Neural cell (in vitro differentiated cells): ENCODE measurements around the gene TACC3. TPM values are rescaled to one million over a fixed set of nuclear protein-coding genes. Genes with fewer than 3 reads are reported as not detected.

Source experiments
- H2AFZ ChIP-seq: fragments of 200-600, 300-800 bp; sonication (generic), shearing (Covaris generic); 2 replicates; pipeline ENCODE4 v1.6.0; 2014; ENCODE audit warnings: low read depth, mild to moderate bottlenecking, antibody characterized with exemption, low read length, moderate library complexity
- H3F3A ChIP-seq: fragments of 200-600 bp; shearing (Covaris generic); 2 replicates; pipeline ENCODE4 v1.6.1; 2016; ENCODE audit warnings: mild to moderate bottlenecking, moderate library complexity, mixed read lengths, antibody characterized with exemption, low read length; ENCODE audit not compliant: insufficient read depth, poor library complexity, severe bottlenecking
- H3K27ac ChIP-seq: fragments of 200-600, 300-800 bp; sonication (generic), shearing (Covaris generic); 2 replicates; pipeline ENCODE4 v1.5.1; 2014; ENCODE audit warnings: mild to moderate bottlenecking, low read length, moderate library complexity
- H3K27me3 ChIP-seq: fragments of 300-800, 200-600 bp; sonication (generic), shearing (Covaris generic); 2 replicates; pipeline ENCODE4 v1.6.0; 2014; ENCODE audit warnings: mild to moderate bottlenecking, low read depth, low read length, moderate library complexity; ENCODE audit not compliant: insufficient read depth
- H3K36me3 ChIP-seq: fragments of 300-800, 200-600 bp; sonication (generic), shearing (Covaris generic); 2 replicates; pipeline ENCODE4 v1.5.1; 2014; ENCODE audit warnings: mild to moderate bottlenecking, antibody characterized with exemption, low read length, moderate library complexity; ENCODE audit not compliant: insufficient read depth
- H3K4me2 ChIP-seq: fragments of 300-800, 200-600 bp; sonication (generic), shearing (Covaris generic); 2 replicates; pipeline ENCODE4 v1.6.0; 2014; ENCODE audit warnings: mild to moderate bottlenecking, low read length
- H3K4me3 ChIP-seq: fragments of 300-800, 200-600 bp; sonication (generic), shearing (Covaris generic); 2 replicates; pipeline ENCODE4 v1.5.1; 2014; ENCODE audit warnings: mild to moderate bottlenecking, low read length, moderate library complexity
- H3K79me2 ChIP-seq: fragments of 200-600 bp; shearing (Covaris generic); replicated peaks from 2 replicates; pipeline ENCODE4 v1.6.0; 2014; ENCODE audit warnings: mild to moderate bottlenecking, low read length, moderate library complexity; ENCODE audit not compliant: insufficient read depth
- H3K9ac ChIP-seq: fragments of 300-800, 200-600 bp; sonication (generic), shearing (Covaris generic); 2 replicates; pipeline ENCODE4 v1.6.1; 2016; ENCODE audit warnings: mild to moderate bottlenecking, low read length, mixed read lengths
- H3K9me2 ChIP-seq: fragments of 200-600 bp; shearing (Covaris generic); 2 replicates; pipeline ENCODE4 v1.6.1; 2016; ENCODE audit warnings: mild to moderate bottlenecking, low read length, mixed read lengths; ENCODE audit not compliant: insufficient read depth
- H3K9me3 ChIP-seq: fragments of 200-600, 300-800 bp; sonication (generic), shearing (Covaris generic); 2 replicates; pipeline ENCODE4 v1.6.1; 2016; ENCODE audit warnings: mild to moderate bottlenecking, mixed run types, low read length, moderate library complexity, mixed read lengths
- H4K20me1 ChIP-seq: fragments of 200-600 bp; shearing (Covaris generic); 2 replicates; pipeline ENCODE4 v1.6.1; 2016; ENCODE audit warnings: mild to moderate bottlenecking, mixed run types; ENCODE audit not compliant: insufficient read depth
- EP300 ChIP-seq: fragments of 450-650 bp; conservative IDR thresholded peaks from 2 replicates; pipeline ENCODE4 v1.6.1; 2014; ENCODE audit warnings: antibody characterized with exemption, mild to moderate bottlenecking, moderate library complexity; ENCODE audit not compliant: poor library complexity, severe bottlenecking
- EZH2 ChIP-seq: fragments of 200-600, 300-800 bp; shearing (Covaris generic), sonication (generic); IDR thresholded peaks from 2 replicates; pipeline ENCODE4 v1.6.1; 2014; ENCODE audit warnings: antibody characterized with exemption, low read length, borderline replicate concordance, mild to moderate bottlenecking; ENCODE audit not compliant: insufficient read depth, poor library complexity, severe bottlenecking
- MXI1 ChIP-seq: fragments of 450-650 bp; conservative IDR thresholded peaks from 2 replicates; pipeline ENCODE4 v1.6.1; 2014; ENCODE audit warnings: antibody characterized with exemption, mild to moderate bottlenecking; ENCODE audit not compliant: poor library complexity, severe bottlenecking
- POLR2AphosphoS5 ChIP-seq: IDR thresholded peaks from 2 replicates; pipeline ENCODE4 v1.6.1; 2012
- RAD21 ChIP-seq: fragments of 450-650 bp; conservative IDR thresholded peaks from 2 replicates; pipeline ENCODE4 v1.6.1; 2014; ENCODE audit warnings: antibody characterized with exemption, mild to moderate bottlenecking, moderate library complexity
- SMC3 ChIP-seq: fragments of 450-650 bp; conservative IDR thresholded peaks from 2 replicates; pipeline ENCODE4 v1.6.1; 2014; ENCODE audit warnings: antibody characterized with exemption, mild to moderate bottlenecking, moderate library complexity; ENCODE audit not compliant: poor library complexity
- TAF1 ChIP-seq: IDR thresholded peaks from 2 replicates; pipeline ENCODE4 v1.6.1; 2012; ENCODE audit warnings: low read depth
- polyA plus RNA-seq: library from polyadenylated mRNA; depleted of rRNA; stranded (reverse); fragments of >200 nt; gene quantifications from 2 replicates; pipeline ENCODE4 v1.2.3, GENCODE V29; 2014
- TF ChIP-seq, protein P1 (sequence below): IDR thresholded peaks from 2 replicates; pipeline ENCODE4 v1.6.1; 2012; ENCODE audit warnings: borderline replicate concordance
- TF ChIP-seq, protein P2 (sequence below): fragments of 450-650 bp; IDR thresholded peaks from 2 replicates; pipeline ENCODE4 v1.5.1; 2014; ENCODE audit warnings: antibody characterized with exemption, mild to moderate bottlenecking, moderate library complexity; ENCODE audit not compliant: poor library complexity, severe bottlenecking

TACC3 gene
- polyA plus RNA-seq, 1 donor from 2014 or later: 2.6 TPM

DNA sequence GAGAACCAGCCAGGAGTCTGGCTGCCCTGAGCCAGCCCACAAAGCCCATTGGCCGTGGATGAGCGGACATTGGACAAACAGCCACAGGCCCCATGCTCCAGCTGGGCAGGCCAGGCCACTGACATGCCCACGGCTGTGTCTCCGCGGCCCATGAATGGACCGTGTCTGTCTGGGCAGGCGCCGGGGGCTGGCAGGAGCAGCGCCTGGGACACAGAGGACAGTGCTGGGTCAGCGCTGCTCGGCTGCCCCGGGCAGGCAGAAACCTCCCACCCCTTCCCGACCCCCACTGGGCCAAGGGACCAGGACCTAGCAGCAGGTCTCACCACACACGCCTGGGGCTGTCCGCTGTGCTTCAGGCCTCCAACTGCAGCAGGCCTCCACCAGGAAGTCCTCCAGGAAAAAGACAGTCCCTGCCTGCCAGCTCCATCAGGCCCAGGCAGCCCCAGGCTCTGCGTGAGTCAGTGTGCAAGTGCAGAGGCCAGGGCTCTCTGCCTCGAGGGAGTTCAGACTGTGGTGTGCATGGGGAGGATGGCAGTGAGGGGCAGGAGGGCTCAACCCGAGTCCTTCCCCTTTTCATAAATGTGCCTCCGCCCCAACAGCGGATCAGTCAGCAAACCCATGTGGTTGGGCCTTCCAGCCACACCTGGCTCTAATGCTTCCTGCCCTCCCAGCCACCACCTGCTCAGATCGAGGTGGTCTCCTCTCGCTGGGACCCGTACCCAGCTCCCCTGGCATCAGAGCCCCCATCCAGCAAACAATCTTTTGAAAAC is 54.6 kb downstream of the TACC3 start:
- no peak overlapping the region for H2AFZ ChIP-seq
- H3F3A ChIP-seq: no peaks in the 10 kb centered on the region
- no peaks in the 10 kb centered on the region for H4K20me1 ChIP-seq
- H3K36me3 ChIP-seq: no peaks in the 10 kb centered on the region
- TF ChIP-seq EP300 (no peak), MXI1 (no peak), RAD21 (no peak), TAF1 (no peak), POLR2AphosphoS5 (no peak), SMC3 (no peak), EZH2 (no peak)
- TF ChIP-seq, protein P1, sequence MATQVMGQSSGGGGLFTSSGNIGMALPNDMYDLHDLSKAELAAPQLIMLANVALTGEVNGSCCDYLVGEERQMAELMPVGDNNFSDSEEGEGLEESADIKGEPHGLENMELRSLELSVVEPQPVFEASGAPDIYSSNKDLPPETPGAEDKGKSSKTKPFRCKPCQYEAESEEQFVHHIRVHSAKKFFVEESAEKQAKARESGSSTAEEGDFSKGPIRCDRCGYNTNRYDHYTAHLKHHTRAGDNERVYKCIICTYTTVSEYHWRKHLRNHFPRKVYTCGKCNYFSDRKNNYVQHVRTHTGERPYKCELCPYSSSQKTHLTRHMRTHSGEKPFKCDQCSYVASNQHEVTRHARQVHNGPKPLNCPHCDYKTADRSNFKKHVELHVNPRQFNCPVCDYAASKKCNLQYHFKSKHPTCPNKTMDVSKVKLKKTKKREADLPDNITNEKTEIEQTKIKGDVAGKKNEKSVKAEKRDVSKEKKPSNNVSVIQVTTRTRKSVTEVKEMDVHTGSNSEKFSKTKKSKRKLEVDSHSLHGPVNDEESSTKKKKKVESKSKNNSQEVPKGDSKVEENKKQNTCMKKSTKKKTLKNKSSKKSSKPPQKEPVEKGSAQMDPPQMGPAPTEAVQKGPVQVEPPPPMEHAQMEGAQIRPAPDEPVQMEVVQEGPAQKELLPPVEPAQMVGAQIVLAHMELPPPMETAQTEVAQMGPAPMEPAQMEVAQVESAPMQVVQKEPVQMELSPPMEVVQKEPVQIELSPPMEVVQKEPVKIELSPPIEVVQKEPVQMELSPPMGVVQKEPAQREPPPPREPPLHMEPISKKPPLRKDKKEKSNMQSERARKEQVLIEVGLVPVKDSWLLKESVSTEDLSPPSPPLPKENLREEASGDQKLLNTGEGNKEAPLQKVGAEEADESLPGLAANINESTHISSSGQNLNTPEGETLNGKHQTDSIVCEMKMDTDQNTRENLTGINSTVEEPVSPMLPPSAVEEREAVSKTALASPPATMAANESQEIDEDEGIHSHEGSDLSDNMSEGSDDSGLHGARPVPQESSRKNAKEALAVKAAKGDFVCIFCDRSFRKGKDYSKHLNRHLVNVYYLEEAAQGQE: no peak
- TF ChIP-seq, protein P2, sequence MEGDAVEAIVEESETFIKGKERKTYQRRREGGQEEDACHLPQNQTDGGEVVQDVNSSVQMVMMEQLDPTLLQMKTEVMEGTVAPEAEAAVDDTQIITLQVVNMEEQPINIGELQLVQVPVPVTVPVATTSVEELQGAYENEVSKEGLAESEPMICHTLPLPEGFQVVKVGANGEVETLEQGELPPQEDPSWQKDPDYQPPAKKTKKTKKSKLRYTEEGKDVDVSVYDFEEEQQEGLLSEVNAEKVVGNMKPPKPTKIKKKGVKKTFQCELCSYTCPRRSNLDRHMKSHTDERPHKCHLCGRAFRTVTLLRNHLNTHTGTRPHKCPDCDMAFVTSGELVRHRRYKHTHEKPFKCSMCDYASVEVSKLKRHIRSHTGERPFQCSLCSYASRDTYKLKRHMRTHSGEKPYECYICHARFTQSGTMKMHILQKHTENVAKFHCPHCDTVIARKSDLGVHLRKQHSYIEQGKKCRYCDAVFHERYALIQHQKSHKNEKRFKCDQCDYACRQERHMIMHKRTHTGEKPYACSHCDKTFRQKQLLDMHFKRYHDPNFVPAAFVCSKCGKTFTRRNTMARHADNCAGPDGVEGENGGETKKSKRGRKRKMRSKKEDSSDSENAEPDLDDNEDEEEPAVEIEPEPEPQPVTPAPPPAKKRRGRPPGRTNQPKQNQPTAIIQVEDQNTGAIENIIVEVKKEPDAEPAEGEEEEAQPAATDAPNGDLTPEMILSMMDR: no peak
- no peaks in the 10 kb centered on the region for H3K79me2 ChIP-seq
- H3K9me2 ChIP-seq: no peaks in the 10 kb centered on the region
- no peak overlapping the region for H3K27ac ChIP-seq
- no peaks in the 10 kb centered on the region for H3K9me3 ChIP-seq
- H3K9ac ChIP-seq: no peak overlapping the region
- H3K27me3 ChIP-seq: no peaks in the 10 kb centered on the region
- H3K4me2 ChIP-seq: no peak overlapping the region
- H3K4me3 ChIP-seq: no peak overlapping the region

DNA sequence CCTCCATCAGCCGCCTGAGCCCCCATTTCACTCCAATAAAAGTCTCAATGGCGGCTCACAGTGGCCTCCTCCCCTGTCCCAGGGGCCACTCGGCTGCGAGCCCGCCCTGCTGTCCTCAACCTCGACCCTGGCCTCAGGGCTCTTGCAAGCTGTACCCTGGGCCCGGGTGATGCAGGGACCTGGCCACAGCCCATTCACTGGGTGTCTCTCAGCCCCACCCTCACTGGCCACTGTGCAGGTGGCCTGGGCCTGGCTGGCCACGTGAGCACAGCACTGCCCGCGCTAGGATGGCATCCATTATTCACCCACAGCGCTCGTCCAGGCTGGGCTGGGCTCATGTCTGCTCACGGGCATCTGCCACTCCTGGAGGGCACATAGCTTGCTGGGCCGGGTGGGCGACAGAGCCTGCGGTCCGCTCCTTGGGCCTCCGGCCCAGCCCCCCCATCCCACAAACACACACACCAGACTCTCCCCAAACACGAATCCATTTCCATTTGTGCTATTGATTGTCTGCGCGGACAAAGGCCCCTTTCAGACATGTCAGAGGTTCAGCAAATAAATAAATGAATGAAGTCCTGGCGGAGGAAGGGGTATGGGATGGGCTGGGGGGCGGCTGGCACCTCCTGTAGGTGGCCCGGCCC is 55.3 kb downstream of the TACC3 start:
- H3K9me3 ChIP-seq: no peaks in the 10 kb centered on the region
- no peaks in the 10 kb centered on the region for H3K9me2 ChIP-seq
- H4K20me1 ChIP-seq: no peaks in the 10 kb centered on the region
- no peak overlapping the region for H3K9ac ChIP-seq
- no peak overlapping the region for H2AFZ ChIP-seq
- H3K27ac ChIP-seq: no peak overlapping the region
- H3K4me2 ChIP-seq: no peak overlapping the region
- TF ChIP-seq MXI1 (no peak), SMC3 (no peak), EP300 (no peak), EZH2 (no peak), RAD21 (no peak), POLR2AphosphoS5 (no peak), TAF1 (no peak)
- TF ChIP-seq, protein P2: no peak
- TF ChIP-seq, protein P1: no peak
- no peaks in the 10 kb centered on the region for H3K27me3 ChIP-seq
- H3F3A ChIP-seq: no peaks in the 10 kb centered on the region
- no peaks in the 10 kb centered on the region for H3K79me2 ChIP-seq
- no peaks in the 10 kb centered on the region for H3K36me3 ChIP-seq
- H3K4me3 ChIP-seq: no peak overlapping the region
